Measurements from ENCODE around the gene CDR2. TPM values are rescaled to one million over a fixed set of nuclear protein-coding genes. Genes with fewer than 3 reads are reported as not detected.

The CDR2 gene
- total RNA-seq, 2 experiments from 2014 or later = 42.2 to 48.6 TPM

- Mint-ChIP-seq H3K27me3 (no peaks in the 10 kb centered on the region), H3K36me3 (peaks cover 9% of the 10 kb centered on the region), H3K9me3 (no peaks in the 10 kb centered on the region), H3K4me1 (peaks cover 2% of the 10 kb centered on the region), H3K27ac (no peak overlapping the region), H3K4me3 (no peak overlapping the region)
- ATAC-seq (ENCODE audit: low read depth) (no peak), DNase-seq (no peak)
- POLR2A ChIA-PET = no interaction called here
These were observed 51.1 kb downstream of the CDR2 start for GRCh38 chr16:22323173-22323958.

- Mint-ChIP-seq H3K4me1 (peaks cover 2% of the 10 kb centered on the region), H3K27ac (peak overlapping the region; percentile 67), H3K4me3 (no peak overlapping the region), H3K9me3 (no peaks in the 10 kb centered on the region), H3K36me3 (peaks cover 7% of the 10 kb centered on the region), H3K27me3 (no peaks in the 10 kb centered on the region)
- ATAC-seq (ENCODE audit: low read depth) (no peak), DNase-seq (no peak)
- POLR2A ChIA-PET = no interaction called here
These were observed 51.7 kb downstream of the CDR2 start for GRCh38 chr16:22322741-22323140.

- H3K36me3 Mint-ChIP-seq = peaks cover 10% of the 10 kb centered on the region
- H3K9me3 Mint-ChIP-seq = no peaks in the 10 kb centered on the region
- DNase-seq = no peak
- no peak overlapping the region for H3K4me3 Mint-ChIP-seq
- POLR2A ChIA-PET = no interaction called here
- no peak overlapping the region for H3K27ac Mint-ChIP-seq
- H3K4me1 Mint-ChIP-seq = peaks cover 2% of the 10 kb centered on the region
- no peaks in the 10 kb centered on the region for H3K27me3 Mint-ChIP-seq
- no peak for ATAC-seq (ENCODE audit: low read depth)
These were observed 52.4 kb downstream of the CDR2 start for GRCh38 chr16:22322021-22322471.

- no peak overlapping the region for H3K4me3 Mint-ChIP-seq
- POLR2A ChIA-PET = interaction anchor here (0.6 kb wide), 1 partner anchor 49 kb away, joined by 3 read pairs; no protein-coding TSS in a partner anchor
- peaks cover 8% of the 10 kb centered on the region for H3K36me3 Mint-ChIP-seq
- peak; percentile 76 for DNase-seq
- H3K27me3 Mint-ChIP-seq = no peaks in the 10 kb centered on the region
- H3K4me1 Mint-ChIP-seq = peaks cover 2% of the 10 kb centered on the region
- ATAC-seq (ENCODE audit: low read depth) = peak; percentile 53
- no peaks in the 10 kb centered on the region for H3K9me3 Mint-ChIP-seq
- H3K27ac Mint-ChIP-seq = no peak overlapping the region
These were observed 52.9 kb downstream of the CDR2 start for GRCh38 chr16:22321340-22322001.

GRCh38 chr16:22320572-22321339, 53.7 kb downstream of the CDR2 start:
- no peak overlapping the region for H3K4me3 Mint-ChIP-seq
- ATAC-seq (ENCODE audit: low read depth) = no peak

GRCh38 chr16:22318690-22319358, 55.6 kb downstream of the CDR2 start:
- POLR2A ChIA-PET = no interaction called here

More at GRCh38 chr16:22320572-22321339, 53.7 kb downstream of the CDR2 start:
- H3K27me3 Mint-ChIP-seq = no peaks in the 10 kb centered on the region
- peaks cover 8% of the 10 kb centered on the region for H3K36me3 Mint-ChIP-seq
- no peaks in the 10 kb centered on the region for H3K9me3 Mint-ChIP-seq
- H3K27ac Mint-ChIP-seq = no peak overlapping the region
- POLR2A ChIA-PET = interaction anchor here (0.6 kb wide), 1 partner anchor 50 kb away, joined by 3 read pairs; no protein-coding TSS in a partner anchor
- H3K4me1 Mint-ChIP-seq = peaks cover 2% of the 10 kb centered on the region
- no peak for DNase-seq

GRCh38 chr16:22317625-22318024, 56.8 kb downstream of the CDR2 start:
- Mint-ChIP-seq H3K4me3 (no peak overlapping the region), H3K27ac (no peak overlapping the region), H3K36me3 (peaks cover 8% of the 10 kb centered on the region), H3K4me1 (peaks cover 3% of the 10 kb centered on the region), H3K9me3 (no peaks in the 10 kb centered on the region), H3K27me3 (no peaks in the 10 kb centered on the region)
- DNase-seq (no peak), ATAC-seq (ENCODE audit: low read depth) (no peak)
- POLR2A ChIA-PET = no interaction called here

More at GRCh38 chr16:22318690-22319358, 55.6 kb downstream of the CDR2 start:
- peak; percentile 70 for DNase-seq
- Mint-ChIP-seq H3K27ac (no peak overlapping the region), H3K36me3 (peaks cover 6% of the 10 kb centered on the region), H3K4me3 (no peak overlapping the region), H3K9me3 (no peaks in the 10 kb centered on the region), H3K4me1 (peaks cover 2% of the 10 kb centered on the region), H3K27me3 (no peaks in the 10 kb centered on the region)
- peak; percentile 46 for ATAC-seq (ENCODE audit: low read depth)

GRCh38 chr16:22317001-22317530, 57.4 kb downstream of the CDR2 start:
- peaks cover 3% of the 10 kb centered on the region for H3K4me1 Mint-ChIP-seq
- H3K27me3 Mint-ChIP-seq = no peaks in the 10 kb centered on the region
- no peak for ATAC-seq (ENCODE audit: low read depth)
- H3K27ac Mint-ChIP-seq = no peak overlapping the region
- H3K36me3 Mint-ChIP-seq = peaks cover 8% of the 10 kb centered on the region
- no peaks in the 10 kb centered on the region for H3K9me3 Mint-ChIP-seq
- no peak for DNase-seq
- POLR2A ChIA-PET = no interaction called here
- no peak overlapping the region for H3K4me3 Mint-ChIP-seq

- H3K36me3 Mint-ChIP-seq = peaks cover 12% of the 10 kb centered on the region
These were observed 58.0 kb downstream of the CDR2 start for GRCh38 chr16:22316411-22316811.

GRCh38 chr16:22315979-22316378, 58.4 kb downstream of the CDR2 start:
- Mint-ChIP-seq H3K27me3 (no peaks in the 10 kb centered on the region), H3K9me3 (no peaks in the 10 kb centered on the region), H3K4me3 (no peak overlapping the region), H3K27ac (no peak overlapping the region), H3K36me3 (peaks cover 9% of the 10 kb centered on the region), H3K4me1 (peaks cover 1% of the 10 kb centered on the region)
- POLR2A ChIA-PET = no interaction called here
- DNase-seq (no peak), ATAC-seq (ENCODE audit: low read depth) (no peak)

More at GRCh38 chr16:22316411-22316811, 58.0 kb downstream of the CDR2 start:
- ATAC-seq (ENCODE audit: low read depth) = no peak
- Mint-ChIP-seq H3K4me1 (peaks cover 3% of the 10 kb centered on the region), H3K4me3 (no peak overlapping the region), H3K27ac (no peak overlapping the region), H3K27me3 (no peaks in the 10 kb centered on the region), H3K9me3 (no peaks in the 10 kb centered on the region)
- no peak for DNase-seq
- POLR2A ChIA-PET = no interaction called here

GRCh38 chr16:22314661-22315626, 59.5 kb downstream of the CDR2 start:
- Mint-ChIP-seq H3K4me1 (peaks cover 1% of the 10 kb centered on the region), H3K9me3 (no peaks in the 10 kb centered on the region), H3K4me3 (no peak overlapping the region), H3K27ac (no peak overlapping the region), H3K36me3 (peaks cover 9% of the 10 kb centered on the region), H3K27me3 (no peaks in the 10 kb centered on the region)
- DNase-seq (no peak), ATAC-seq (ENCODE audit: low read depth) (no peak)
- POLR2A ChIA-PET = no interaction called here

- Mint-ChIP-seq H3K36me3 (peaks cover 9% of the 10 kb centered on the region), H3K9me3 (no peaks in the 10 kb centered on the region), H3K4me3 (no peak overlapping the region), H3K27me3 (no peaks in the 10 kb centered on the region), H3K4me1 (peaks cover 1% of the 10 kb centered on the region), H3K27ac (no peak overlapping the region)
- ATAC-seq (ENCODE audit: low read depth) (no peak), DNase-seq (no peak)
- POLR2A ChIA-PET = no interaction called here
These were observed 60.4 kb downstream of the CDR2 start for GRCh38 chr16:22313876-22314470.
